GM23338 (cell line): ENCODE data around the gene MAPRE2. TPM values are rescaled to one million over a fixed set of nuclear protein-coding genes. Genes with fewer than 3 reads are reported as not detected.

ENCODE experiments used
- ATAC-seq: fragments of 200-7000 bp; cut with Tn5 transposase; 3 replicates; pipeline ENCODE4 v1.9.1; 2020
- DNase-seq: peaks from one replicate; pipeline ENCODE4 v3.0.0-alpha.2; 2015; ENCODE audit warnings: low spot score
- H2AFZ ChIP-seq: fragments of 200-600 bp; sonication (generic); 2 replicates; pipeline ENCODE4 v1.8.0; 2016; ENCODE audit warnings: antibody characterized with exemption, mild to moderate bottlenecking, moderate library complexity
- H3F3A ChIP-seq: fragments of 200-600 bp; sonication (generic); replicated peaks from 2 replicates; pipeline ENCODE4 v1.8.0; 2017; ENCODE audit warnings: antibody characterized with exemption, mixed run types, low read depth
- H3K27ac ChIP-seq: fragments of 200-600 bp; sonication (generic); 2 replicates; pipeline ENCODE4 v1.6.1; 2016; ENCODE audit warnings: low read depth
- H3K27me3 ChIP-seq: fragments of 200-600 bp; sonication (generic); 2 replicates; pipeline ENCODE4 v1.8.0; 2016; ENCODE audit warnings: mild to moderate bottlenecking, mixed run types, moderate library complexity; ENCODE audit not compliant: insufficient read depth
- H3K36me3 ChIP-seq: fragments of 200-600 bp; sonication (generic); 2 replicates; pipeline ENCODE4 v1.8.0; 2016; ENCODE audit warnings: mild to moderate bottlenecking; ENCODE audit not compliant: insufficient read depth
- H3K4me1 ChIP-seq: fragments of 200-600 bp; sonication (generic); 2 replicates; pipeline ENCODE4 v1.8.0; 2016; ENCODE audit warnings: mild to moderate bottlenecking, moderate library complexity; ENCODE audit not compliant: insufficient read depth
- H3K4me2 ChIP-seq: fragments of 200-600 bp; sonication (generic); 2 replicates; pipeline ENCODE4 v1.7.1; 2017; ENCODE audit warnings: mixed run types
- H3K4me3 ChIP-seq: fragments of 200-600 bp; sonication (generic); 2 replicates; pipeline ENCODE4 v1.6.1; 2016; ENCODE audit warnings: mixed run types
- H3K79me2 ChIP-seq: fragments of 200-600 bp; sonication (generic); replicated peaks from 2 replicates; pipeline ENCODE4 v1.8.0; 2017; ENCODE audit warnings: mild to moderate bottlenecking; ENCODE audit not compliant: insufficient read depth
- H3K9me2 ChIP-seq: fragments of 200-600 bp; sonication (generic); 2 replicates; pipeline ENCODE4 v1.8.0; 2017; ENCODE audit not compliant: insufficient read depth
- H4K20me1 ChIP-seq: fragments of 200-600 bp; sonication (generic); replicated peaks from 2 replicates; pipeline ENCODE4 v1.8.0; 2017; ENCODE audit warnings: mild to moderate bottlenecking; ENCODE audit not compliant: insufficient read depth
- H3K27ac Mint-ChIP-seq: 2 replicates; pipeline ENCODE4 v1.8.0; 2020; ENCODE audit warnings: inconsistent platforms, mild to moderate bottlenecking, moderate library complexity, mixed read lengths
- H3K27me3 Mint-ChIP-seq: 3 replicates; pipeline ENCODE4 v1.8.0; 2022; ENCODE audit warnings: low read depth, mild to moderate bottlenecking, moderate library complexity, mixed read lengths, inconsistent platforms; ENCODE audit not compliant: insufficient read depth, poor library complexity
- H3K36me3 Mint-ChIP-seq: 3 replicates; pipeline ENCODE4 v1.8.0; 2021; ENCODE audit warnings: low read depth, mild to moderate bottlenecking, inconsistent platforms, moderate library complexity, mixed read lengths
- H3K4me1 Mint-ChIP-seq: 3 replicates; pipeline ENCODE4 v1.8.0; 2020; ENCODE audit warnings: mild to moderate bottlenecking, inconsistent platforms, mixed read lengths
- H3K4me3 Mint-ChIP-seq: 3 replicates; pipeline ENCODE4 v1.8.0; 2021; ENCODE audit warnings: moderate library complexity, mild to moderate bottlenecking, inconsistent platforms, mixed read lengths
- H3K9me3 Mint-ChIP-seq: 3 replicates; pipeline ENCODE4 v1.8.0; 2020; ENCODE audit warnings: moderate library complexity, mild to moderate bottlenecking, inconsistent platforms, mixed read lengths
- CREB1 ChIP-seq: fragments of 250-450 bp; sonication (Bioruptor Pico); IDR thresholded peaks from 2 replicates; pipeline ENCODE4 v1.5.0; 2020; ENCODE audit warnings: low read depth, mild to moderate bottlenecking, moderate library complexity
- EZH2 ChIP-seq: fragments of 200-600 bp; sonication (generic); IDR thresholded peaks from one replicate; pipeline ENCODE4 v1.8.0; 2017; ENCODE audit warnings: antibody characterized with exemption, mild to moderate bottlenecking, low read depth; ENCODE audit not compliant: unreplicated experiment
- EZH2phosphoT487 ChIP-seq: fragments of 200-600 bp; sonication (generic); IDR thresholded peaks from one replicate; pipeline ENCODE4 v1.8.1; 2018; ENCODE audit warnings: antibody characterized with exemption; ENCODE audit not compliant: unreplicated experiment
- JUNB ChIP-seq: IDR thresholded peaks from one replicate; pipeline ENCODE4 v1.6.1; 2016; ENCODE audit warnings: antibody characterized with exemption; ENCODE audit not compliant: unreplicated experiment
- NANOG ChIP-seq: IDR thresholded peaks from 2 replicates; pipeline ENCODE4 v1.6.1; 2016; ENCODE audit warnings: antibody characterized with exemption, borderline replicate concordance
- POLR2AphosphoS5 ChIP-seq: IDR thresholded peaks from 2 replicates; pipeline ENCODE4 v1.6.1; 2016; ENCODE audit warnings: antibody characterized with exemption, low read depth
- STAT1 ChIP-seq: IDR thresholded peaks from one replicate; pipeline ENCODE4 v1.6.1; 2016; ENCODE audit warnings: antibody characterized with exemption; ENCODE audit not compliant: unreplicated experiment
- ZNF114 ChIP-seq: fragments of 250-450 bp; sonication (Bioruptor Pico); IDR thresholded peaks from 2 replicates; pipeline ENCODE4 v1.5.0; 2020; ENCODE audit warnings: mild to moderate bottlenecking, moderate library complexity
- ZNF331 ChIP-seq: fragments of 250-450 bp; sonication (Bioruptor Pico); IDR thresholded peaks from 2 replicates; pipeline ENCODE4 v1.5.0; 2020; ENCODE audit warnings: low read depth, mild to moderate bottlenecking, moderate library complexity
- polyA plus RNA-seq: library from polyadenylated mRNA; unstranded; fragments of >200 nt; fragmentation: Nextera tagmentation; extraction: Ambion mirVana; gene quantifications from 2 replicates; pipeline ENCODE4 v1.2.1, GENCODE V29; 2016
- total RNA-seq: library from RNA; depleted of rRNA; stranded (reverse); fragments of >200 nt; shearing (Covaris generic); gene quantifications from 2 replicates; pipeline ENCODE4 v1.2.3, GENCODE V29; 2014
- TF ChIP-seq, protein P1 (sequence below): IDR thresholded peaks from one replicate; pipeline ENCODE4 v1.6.1; 2018; ENCODE audit warnings: antibody characterized with exemption; ENCODE audit not compliant: unreplicated experiment
- TF ChIP-seq, protein P2 (sequence below): IDR thresholded peaks from 2 replicates; pipeline ENCODE4 v1.6.1; 2016; ENCODE audit warnings: antibody characterized with exemption
- TF ChIP-seq, protein P3 (sequence below): fragments of 250-450 bp; sonication (Bioruptor Pico); IDR thresholded peaks from 2 replicates; pipeline ENCODE4 v1.5.0; 2020; ENCODE audit warnings: mild to moderate bottlenecking, moderate library complexity
- TF ChIP-seq, protein P4 (sequence below), 2 experiments: fragments of 200-600 bp in 1 of 2; sonication (generic) in 1 of 2; conservative IDR thresholded peaks; 2 replicates each; pipeline versions ENCODE4 v1.5.1 to v1.6.1; 2016 to 2017; ENCODE audit warnings: antibody characterized with exemption in 2 of 2, low read depth in 2 of 2, mild to moderate bottlenecking in 2 of 2, moderate library complexity in 1 of 2

MAPRE2 gene
- total and polyA plus RNA-seq, 2 experiments from 2014 or later = 17.8 to 40.4 TPM

DNA sequence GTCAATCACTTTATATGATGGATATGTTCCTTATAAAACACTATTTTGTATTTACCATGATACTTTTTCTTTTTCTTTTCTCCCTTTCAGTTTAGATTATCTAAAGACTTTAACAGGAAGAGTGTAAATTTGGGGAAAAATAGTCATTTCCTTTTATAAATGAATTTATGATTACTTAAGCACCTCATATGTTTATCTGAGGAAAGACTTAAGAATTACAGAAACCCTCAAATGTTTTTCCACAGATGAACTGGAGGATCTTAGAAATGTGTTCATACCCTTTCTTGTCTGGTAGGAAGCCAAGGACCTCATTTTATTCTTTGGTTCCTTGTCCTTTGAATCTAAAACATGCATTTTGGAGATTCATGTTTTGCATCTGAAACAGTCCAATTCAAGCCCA, 36.7 kb downstream of the MAPRE2 start:
- Histone ChIP-seq H3F3A (no peaks in the 10 kb centered on the region), H4K20me1 (no peaks in the 10 kb centered on the region), H3K36me3 (no peaks in the 10 kb centered on the region), H3K27me3 (no peaks in the 10 kb centered on the region), H3K4me1 (no peaks in the 10 kb centered on the region; the same call in 1 of the 2 replicates), H3K4me2 (no peak overlapping the region), H3K9me2 (no peaks in the 10 kb centered on the region), H3K79me2 (no peaks in the 10 kb centered on the region), H3K27ac (no peak overlapping the region), H2AFZ (no peak overlapping the region), H3K4me3 (no peak overlapping the region)
- Mint-ChIP-seq H3K9me3 (no peaks in the 10 kb centered on the region), H3K4me1 (peaks cover 17% of the 10 kb centered on the region; the same call in 2 of the 3 replicates), H3K27me3 (peaks cover 3% of the 10 kb centered on the region), H3K36me3 (no peaks in the 10 kb centered on the region), H3K27ac (no peak overlapping the region), H3K4me3 (no peak overlapping the region)
- ATAC-seq (no peak), DNase-seq (no peak)
- TF ChIP-seq STAT1 = no peak
- TF ChIP-seq, protein P1, sequence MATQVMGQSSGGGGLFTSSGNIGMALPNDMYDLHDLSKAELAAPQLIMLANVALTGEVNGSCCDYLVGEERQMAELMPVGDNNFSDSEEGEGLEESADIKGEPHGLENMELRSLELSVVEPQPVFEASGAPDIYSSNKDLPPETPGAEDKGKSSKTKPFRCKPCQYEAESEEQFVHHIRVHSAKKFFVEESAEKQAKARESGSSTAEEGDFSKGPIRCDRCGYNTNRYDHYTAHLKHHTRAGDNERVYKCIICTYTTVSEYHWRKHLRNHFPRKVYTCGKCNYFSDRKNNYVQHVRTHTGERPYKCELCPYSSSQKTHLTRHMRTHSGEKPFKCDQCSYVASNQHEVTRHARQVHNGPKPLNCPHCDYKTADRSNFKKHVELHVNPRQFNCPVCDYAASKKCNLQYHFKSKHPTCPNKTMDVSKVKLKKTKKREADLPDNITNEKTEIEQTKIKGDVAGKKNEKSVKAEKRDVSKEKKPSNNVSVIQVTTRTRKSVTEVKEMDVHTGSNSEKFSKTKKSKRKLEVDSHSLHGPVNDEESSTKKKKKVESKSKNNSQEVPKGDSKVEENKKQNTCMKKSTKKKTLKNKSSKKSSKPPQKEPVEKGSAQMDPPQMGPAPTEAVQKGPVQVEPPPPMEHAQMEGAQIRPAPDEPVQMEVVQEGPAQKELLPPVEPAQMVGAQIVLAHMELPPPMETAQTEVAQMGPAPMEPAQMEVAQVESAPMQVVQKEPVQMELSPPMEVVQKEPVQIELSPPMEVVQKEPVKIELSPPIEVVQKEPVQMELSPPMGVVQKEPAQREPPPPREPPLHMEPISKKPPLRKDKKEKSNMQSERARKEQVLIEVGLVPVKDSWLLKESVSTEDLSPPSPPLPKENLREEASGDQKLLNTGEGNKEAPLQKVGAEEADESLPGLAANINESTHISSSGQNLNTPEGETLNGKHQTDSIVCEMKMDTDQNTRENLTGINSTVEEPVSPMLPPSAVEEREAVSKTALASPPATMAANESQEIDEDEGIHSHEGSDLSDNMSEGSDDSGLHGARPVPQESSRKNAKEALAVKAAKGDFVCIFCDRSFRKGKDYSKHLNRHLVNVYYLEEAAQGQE = no peak
- TF ChIP-seq, protein P2, sequence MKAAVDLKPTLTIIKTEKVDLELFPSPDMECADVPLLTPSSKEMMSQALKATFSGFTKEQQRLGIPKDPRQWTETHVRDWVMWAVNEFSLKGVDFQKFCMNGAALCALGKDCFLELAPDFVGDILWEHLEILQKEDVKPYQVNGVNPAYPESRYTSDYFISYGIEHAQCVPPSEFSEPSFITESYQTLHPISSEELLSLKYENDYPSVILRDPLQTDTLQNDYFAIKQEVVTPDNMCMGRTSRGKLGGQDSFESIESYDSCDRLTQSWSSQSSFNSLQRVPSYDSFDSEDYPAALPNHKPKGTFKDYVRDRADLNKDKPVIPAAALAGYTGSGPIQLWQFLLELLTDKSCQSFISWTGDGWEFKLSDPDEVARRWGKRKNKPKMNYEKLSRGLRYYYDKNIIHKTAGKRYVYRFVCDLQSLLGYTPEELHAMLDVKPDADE = no peak
- TF ChIP-seq CREB1 (CRISPR knock-in tag) = no peak
- TF ChIP-seq JUNB = no peak
- TF ChIP-seq, protein P3, sequence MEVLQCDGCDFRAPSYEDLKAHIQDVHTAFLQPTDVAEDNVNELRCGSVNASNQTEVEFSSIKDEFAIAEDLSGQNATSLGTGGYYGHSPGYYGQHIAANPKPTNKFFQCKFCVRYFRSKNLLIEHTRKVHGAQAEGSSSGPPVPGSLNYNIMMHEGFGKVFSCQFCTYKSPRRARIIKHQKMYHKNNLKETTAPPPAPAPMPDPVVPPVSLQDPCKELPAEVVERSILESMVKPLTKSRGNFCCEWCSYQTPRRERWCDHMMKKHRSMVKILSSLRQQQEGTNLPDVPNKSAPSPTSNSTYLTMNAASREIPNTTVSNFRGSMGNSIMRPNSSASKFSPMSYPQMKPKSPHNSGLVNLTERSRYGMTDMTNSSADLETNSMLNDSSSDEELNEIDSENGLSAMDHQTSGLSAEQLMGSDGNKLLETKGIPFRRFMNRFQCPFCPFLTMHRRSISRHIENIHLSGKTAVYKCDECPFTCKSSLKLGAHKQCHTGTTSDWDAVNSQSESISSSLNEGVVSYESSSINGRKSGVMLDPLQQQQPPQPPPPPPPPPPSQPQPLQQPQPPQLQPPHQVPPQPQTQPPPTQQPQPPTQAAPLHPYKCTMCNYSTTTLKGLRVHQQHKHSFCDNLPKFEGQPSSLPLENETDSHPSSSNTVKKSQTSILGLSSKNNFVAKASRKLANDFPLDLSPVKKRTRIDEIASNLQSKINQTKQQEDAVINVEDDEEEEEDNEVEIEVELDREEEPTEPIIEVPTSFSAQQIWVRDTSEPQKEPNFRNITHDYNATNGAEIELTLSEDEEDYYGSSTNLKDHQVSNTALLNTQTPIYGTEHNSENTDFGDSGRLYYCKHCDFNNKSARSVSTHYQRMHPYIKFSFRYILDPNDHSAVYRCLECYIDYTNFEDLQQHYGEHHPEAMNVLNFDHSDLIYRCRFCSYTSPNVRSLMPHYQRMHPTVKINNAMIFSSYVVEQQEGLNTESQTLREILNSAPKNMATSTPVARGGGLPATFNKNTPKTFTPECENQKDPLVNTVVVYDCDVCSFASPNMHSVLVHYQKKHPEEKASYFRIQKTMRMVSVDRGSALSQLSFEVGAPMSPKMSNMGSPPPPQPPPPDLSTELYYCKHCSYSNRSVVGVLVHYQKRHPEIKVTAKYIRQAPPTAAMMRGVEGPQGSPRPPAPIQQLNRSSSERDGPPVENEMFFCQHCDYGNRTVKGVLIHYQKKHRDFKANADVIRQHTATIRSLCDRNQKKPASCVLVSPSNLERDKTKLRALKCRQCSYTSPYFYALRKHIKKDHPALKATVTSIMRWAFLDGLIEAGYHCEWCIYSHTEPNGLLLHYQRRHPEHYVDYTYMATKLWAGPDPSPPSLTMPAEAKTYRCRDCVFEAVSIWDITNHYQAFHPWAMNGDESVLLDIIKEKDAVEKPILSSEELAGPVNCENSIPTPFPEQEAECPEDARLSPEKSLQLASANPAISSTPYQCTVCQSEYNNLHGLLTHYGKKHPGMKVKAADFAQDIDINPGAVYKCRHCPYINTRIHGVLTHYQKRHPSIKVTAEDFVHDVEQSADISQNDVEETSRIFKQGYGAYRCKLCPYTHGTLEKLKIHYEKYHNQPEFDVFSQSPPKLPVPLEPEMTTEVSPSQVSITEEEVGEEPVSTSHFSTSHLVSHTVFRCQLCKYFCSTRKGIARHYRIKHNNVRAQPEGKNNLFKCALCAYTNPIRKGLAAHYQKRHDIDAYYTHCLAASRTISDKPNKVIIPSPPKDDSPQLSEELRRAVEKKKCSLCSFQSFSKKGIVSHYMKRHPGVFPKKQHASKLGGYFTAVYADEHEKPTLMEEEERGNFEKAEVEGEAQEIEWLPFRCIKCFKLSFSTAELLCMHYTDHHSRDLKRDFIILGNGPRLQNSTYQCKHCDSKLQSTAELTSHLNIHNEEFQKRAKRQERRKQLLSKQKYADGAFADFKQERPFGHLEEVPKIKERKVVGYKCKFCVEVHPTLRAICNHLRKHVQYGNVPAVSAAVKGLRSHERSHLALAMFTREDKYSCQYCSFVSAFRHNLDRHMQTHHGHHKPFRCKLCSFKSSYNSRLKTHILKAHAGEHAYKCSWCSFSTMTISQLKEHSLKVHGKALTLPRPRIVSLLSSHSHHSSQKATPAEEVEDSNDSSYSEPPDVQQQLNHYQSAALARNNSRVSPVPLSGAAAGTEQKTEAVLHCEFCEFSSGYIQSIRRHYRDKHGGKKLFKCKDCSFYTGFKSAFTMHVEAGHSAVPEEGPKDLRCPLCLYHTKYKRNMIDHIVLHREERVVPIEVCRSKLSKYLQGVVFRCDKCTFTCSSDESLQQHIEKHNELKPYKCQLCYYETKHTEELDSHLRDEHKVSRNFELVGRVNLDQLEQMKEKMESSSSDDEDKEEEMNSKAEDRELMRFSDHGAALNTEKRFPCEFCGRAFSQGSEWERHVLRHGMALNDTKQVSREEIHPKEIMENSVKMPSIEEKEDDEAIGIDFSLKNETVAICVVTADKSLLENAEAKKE (CRISPR knock-in tag) = no peak
- no peak for TF ChIP-seq EZH2phosphoT487
- no peak for TF ChIP-seq EZH2
- no peak for TF ChIP-seq NANOG
- TF ChIP-seq, protein P4, sequence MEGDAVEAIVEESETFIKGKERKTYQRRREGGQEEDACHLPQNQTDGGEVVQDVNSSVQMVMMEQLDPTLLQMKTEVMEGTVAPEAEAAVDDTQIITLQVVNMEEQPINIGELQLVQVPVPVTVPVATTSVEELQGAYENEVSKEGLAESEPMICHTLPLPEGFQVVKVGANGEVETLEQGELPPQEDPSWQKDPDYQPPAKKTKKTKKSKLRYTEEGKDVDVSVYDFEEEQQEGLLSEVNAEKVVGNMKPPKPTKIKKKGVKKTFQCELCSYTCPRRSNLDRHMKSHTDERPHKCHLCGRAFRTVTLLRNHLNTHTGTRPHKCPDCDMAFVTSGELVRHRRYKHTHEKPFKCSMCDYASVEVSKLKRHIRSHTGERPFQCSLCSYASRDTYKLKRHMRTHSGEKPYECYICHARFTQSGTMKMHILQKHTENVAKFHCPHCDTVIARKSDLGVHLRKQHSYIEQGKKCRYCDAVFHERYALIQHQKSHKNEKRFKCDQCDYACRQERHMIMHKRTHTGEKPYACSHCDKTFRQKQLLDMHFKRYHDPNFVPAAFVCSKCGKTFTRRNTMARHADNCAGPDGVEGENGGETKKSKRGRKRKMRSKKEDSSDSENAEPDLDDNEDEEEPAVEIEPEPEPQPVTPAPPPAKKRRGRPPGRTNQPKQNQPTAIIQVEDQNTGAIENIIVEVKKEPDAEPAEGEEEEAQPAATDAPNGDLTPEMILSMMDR (conservative IDR thresholded peaks at IDR 0.05; ENCODE audit: low read depth in 2 of 2) = no peak
- TF ChIP-seq ZNF114 (CRISPR knock-in tag) = no peak
- no peak for TF ChIP-seq ZNF331
- TF ChIP-seq POLR2AphosphoS5 = no peak
